ENCODE results near the gene TMEM52. TPM values are rescaled to one million over a fixed set of nuclear protein-coding genes. Genes with fewer than 3 reads are reported as not detected.

Gene TMEM52
- total RNA-seq, 1 donor from 2014 or later: 5.4 TPM

DNA sequence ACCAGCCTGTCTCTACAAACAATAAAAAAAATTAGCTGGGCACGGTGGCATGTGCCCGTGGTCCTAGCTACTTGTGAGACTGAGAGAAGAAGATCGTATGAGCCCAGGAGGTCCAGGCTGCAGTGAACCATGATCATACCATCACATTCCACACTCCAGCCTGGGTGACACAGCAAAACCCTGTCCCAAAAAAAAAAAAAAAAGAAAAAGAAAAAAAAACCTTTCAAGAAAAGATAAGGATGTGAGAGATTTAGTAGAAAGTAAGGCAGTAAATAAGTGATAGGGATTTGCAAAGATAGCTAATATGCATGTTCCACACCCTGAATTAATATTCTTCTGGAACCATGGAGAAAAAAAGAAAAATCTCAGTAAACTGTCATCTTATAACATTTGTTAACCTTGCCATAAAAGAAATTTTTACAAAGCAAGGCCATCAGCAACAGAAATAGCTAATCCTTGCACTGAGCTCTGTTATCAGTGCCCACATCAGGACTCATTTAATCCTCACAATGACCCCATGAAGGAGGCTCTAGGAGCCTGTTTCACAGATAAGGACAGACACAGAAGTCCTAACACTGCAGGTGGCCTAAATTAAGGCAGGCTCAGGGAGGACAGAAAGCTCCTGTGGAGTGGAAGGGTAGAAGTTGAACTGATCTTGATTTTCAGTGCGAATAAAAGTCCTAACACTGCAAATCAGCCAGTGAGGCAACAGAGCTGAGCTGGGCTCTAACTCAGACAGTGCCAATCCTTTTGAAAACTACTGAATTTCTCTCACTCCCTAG, 35.8 kb downstream of the TMEM52 start:
- H3K36me3 Mint-ChIP-seq (ENCODE audit: unreplicated experiment): no peaks in the 10 kb centered on the region
- DNase-seq: no peak
- H3K4me1 Mint-ChIP-seq (ENCODE audit: low read depth, unreplicated experiment): peaks cover 43% of the 10 kb centered on the region
- H3K4me3 Mint-ChIP-seq (ENCODE audit: unreplicated experiment): peak overlapping the region; percentile 42
- H3K27ac Mint-ChIP-seq (ENCODE audit: unreplicated experiment): no peak overlapping the region
- H3K27me3 Mint-ChIP-seq (ENCODE audit: unreplicated experiment): peaks cover 4% of the 10 kb centered on the region
- H3K9me3 Mint-ChIP-seq (ENCODE audit: unreplicated experiment): peaks cover 8% of the 10 kb centered on the region
- TF ChIP-seq, protein P1, sequence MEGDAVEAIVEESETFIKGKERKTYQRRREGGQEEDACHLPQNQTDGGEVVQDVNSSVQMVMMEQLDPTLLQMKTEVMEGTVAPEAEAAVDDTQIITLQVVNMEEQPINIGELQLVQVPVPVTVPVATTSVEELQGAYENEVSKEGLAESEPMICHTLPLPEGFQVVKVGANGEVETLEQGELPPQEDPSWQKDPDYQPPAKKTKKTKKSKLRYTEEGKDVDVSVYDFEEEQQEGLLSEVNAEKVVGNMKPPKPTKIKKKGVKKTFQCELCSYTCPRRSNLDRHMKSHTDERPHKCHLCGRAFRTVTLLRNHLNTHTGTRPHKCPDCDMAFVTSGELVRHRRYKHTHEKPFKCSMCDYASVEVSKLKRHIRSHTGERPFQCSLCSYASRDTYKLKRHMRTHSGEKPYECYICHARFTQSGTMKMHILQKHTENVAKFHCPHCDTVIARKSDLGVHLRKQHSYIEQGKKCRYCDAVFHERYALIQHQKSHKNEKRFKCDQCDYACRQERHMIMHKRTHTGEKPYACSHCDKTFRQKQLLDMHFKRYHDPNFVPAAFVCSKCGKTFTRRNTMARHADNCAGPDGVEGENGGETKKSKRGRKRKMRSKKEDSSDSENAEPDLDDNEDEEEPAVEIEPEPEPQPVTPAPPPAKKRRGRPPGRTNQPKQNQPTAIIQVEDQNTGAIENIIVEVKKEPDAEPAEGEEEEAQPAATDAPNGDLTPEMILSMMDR (IDR thresholded peaks at IDR 0.05; ENCODE audit: partially characterized antibody, unreplicated experiment): no peak

DNA sequence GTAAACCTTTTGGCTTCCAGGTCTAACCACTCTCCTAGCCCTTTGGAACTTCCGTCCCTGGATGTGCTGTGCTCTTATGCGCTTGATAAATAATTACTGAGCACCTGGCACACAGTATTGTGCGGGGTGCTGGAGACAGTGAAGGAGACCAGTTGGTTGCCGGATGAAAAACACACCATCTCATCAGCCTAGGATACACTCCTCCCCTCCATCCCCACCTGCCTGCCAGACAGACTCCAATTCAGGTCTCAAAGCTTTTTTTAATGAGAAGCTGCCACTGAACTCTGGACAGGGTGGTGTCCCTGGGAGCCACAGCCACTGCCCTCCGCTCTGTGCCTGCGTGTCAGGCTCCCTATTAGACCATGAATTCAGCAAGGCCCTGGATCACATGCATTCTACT, 37.4 kb downstream of the TMEM52 start:
- TF ChIP-seq, protein P1 (IDR thresholded peaks at IDR 0.05; ENCODE audit: partially characterized antibody, unreplicated experiment): no peak
- peak overlapping the region; percentile 57 for H3K27ac Mint-ChIP-seq (ENCODE audit: unreplicated experiment)
- no peaks in the 10 kb centered on the region for H3K36me3 Mint-ChIP-seq (ENCODE audit: unreplicated experiment)
- H3K4me3 Mint-ChIP-seq (ENCODE audit: unreplicated experiment): peak overlapping the region; percentile 61
- peaks cover 4% of the 10 kb centered on the region for H3K27me3 Mint-ChIP-seq (ENCODE audit: unreplicated experiment)
- H3K9me3 Mint-ChIP-seq (ENCODE audit: unreplicated experiment): peaks cover 3% of the 10 kb centered on the region
- no peak for DNase-seq
- peaks cover 33% of the 10 kb centered on the region for H3K4me1 Mint-ChIP-seq (ENCODE audit: low read depth, unreplicated experiment)

DNA sequence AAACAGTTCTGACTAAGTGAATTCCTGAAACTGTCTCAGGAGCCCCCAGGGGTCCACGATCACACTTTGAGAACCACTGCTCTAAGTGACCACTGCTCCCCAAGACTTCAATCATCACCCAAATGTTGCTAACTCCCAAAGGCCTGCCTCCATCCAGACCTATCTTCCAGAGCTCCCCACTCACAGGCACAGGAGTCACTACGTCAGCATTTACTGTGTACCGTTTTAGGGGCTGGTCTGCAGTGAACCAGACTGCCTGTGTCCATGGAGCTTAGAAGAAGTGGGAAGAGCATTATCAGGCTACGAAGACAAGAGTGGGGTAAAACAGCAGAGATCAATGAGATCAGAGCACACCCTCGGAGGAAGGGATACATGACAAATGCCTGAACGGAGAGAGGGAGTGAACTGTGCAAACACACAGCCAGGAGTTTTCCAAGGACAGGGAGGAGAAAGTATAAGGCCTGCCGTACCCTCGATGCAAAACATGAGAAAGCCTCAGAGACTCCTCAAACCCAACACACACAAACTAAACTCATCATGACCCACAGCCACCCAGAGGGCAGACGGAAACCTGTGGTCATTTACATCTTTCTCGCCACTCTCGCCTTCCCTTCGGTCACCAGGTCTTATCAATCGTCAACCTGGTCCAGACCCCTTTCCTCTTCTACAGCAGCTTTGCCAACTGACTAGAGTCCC, 38.3 kb downstream of the TMEM52 start:
- H3K36me3 Mint-ChIP-seq (ENCODE audit: unreplicated experiment): peaks cover 7% of the 10 kb centered on the region
- peaks cover 4% of the 10 kb centered on the region for H3K9me3 Mint-ChIP-seq (ENCODE audit: unreplicated experiment)
- peak overlapping the region; percentile 65 for H3K4me3 Mint-ChIP-seq (ENCODE audit: unreplicated experiment)
- TF ChIP-seq, protein P1 (IDR thresholded peaks at IDR 0.05; ENCODE audit: partially characterized antibody, unreplicated experiment): no peak
- H3K27me3 Mint-ChIP-seq (ENCODE audit: unreplicated experiment): peaks cover 5% of the 10 kb centered on the region
- H3K27ac Mint-ChIP-seq (ENCODE audit: unreplicated experiment): peak overlapping the region; percentile 45
- DNase-seq: no peak
- H3K4me1 Mint-ChIP-seq (ENCODE audit: low read depth, unreplicated experiment): peaks cover 30% of the 10 kb centered on the region

DNA sequence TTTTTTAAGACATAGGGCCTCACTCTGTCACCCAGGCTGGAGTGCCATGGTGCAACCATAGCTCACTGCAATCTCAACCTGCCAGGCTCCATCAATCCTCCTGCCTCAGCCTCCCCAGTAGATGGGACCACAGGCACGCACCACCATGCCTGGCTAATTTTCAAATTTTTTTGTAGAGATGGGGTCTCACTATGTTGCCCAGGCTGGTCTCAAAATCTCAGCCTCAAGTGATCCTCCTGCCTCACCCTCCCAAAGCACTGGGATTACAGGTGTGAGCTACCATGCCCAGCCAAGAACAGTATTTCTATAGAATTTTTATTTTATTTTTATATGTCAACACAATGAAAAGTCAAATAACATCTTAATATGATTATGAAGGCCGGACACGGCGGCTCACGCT, 39.1 kb downstream of the TMEM52 start:
- no peak for DNase-seq
- peaks cover 30% of the 10 kb centered on the region for H3K4me1 Mint-ChIP-seq (ENCODE audit: low read depth, unreplicated experiment)
- H3K4me3 Mint-ChIP-seq (ENCODE audit: unreplicated experiment): no peak overlapping the region
- H3K27me3 Mint-ChIP-seq (ENCODE audit: unreplicated experiment): peaks cover 5% of the 10 kb centered on the region
- H3K36me3 Mint-ChIP-seq (ENCODE audit: unreplicated experiment): peaks cover 12% of the 10 kb centered on the region
- H3K27ac Mint-ChIP-seq (ENCODE audit: unreplicated experiment): no peak overlapping the region
- H3K9me3 Mint-ChIP-seq (ENCODE audit: unreplicated experiment): peaks cover 7% of the 10 kb centered on the region
- TF ChIP-seq, protein P1 (IDR thresholded peaks at IDR 0.05; ENCODE audit: partially characterized antibody, unreplicated experiment): no peak

Measured in glutamatergic neuron (in vitro differentiated cells).